Small intestine (tissue), 7 donors: ENCODE results near the gene PTGES. TPM values are rescaled to one million over a fixed set of nuclear protein-coding genes. Genes with fewer than 3 reads are reported as not detected.
"Not testable (repeated sequence)": the region's sequence is repeated elsewhere in the genome, so short reads cannot be mapped to it uniquely, and the experiment has no call there.

Source experiments
- DNase-seq, 2 donors: peaks; one replicate each; pipeline versions ENCODE4 v3.0.0 to v3.0.0-alpha.2; 2013
- FAIRE-seq: peaks from 2 replicates; lab custom pipeline; 2012; peaks lifted over from hg19 to GRCh38; lab: Jason Lieb, UNC
- H3K27ac ChIP-seq, 3 donors: one replicate each; pipeline ENCODE4 v1.5.1; 2013; ENCODE audit warnings: low read length in 2 of 3, mild to moderate bottlenecking in 2 of 3, control low read depth in 1 of 3, inconsistent platforms in 1 of 3, low read depth in 1 of 3, moderate library complexity in 1 of 3
- H3K27me3 ChIP-seq, 3 donors: one replicate each; pipeline ENCODE4 v1.6.1; 2013; ENCODE audit warnings: low read length in 3 of 3, inconsistent platforms in 1 of 3; ENCODE audit not compliant: control insufficient read depth in 3 of 3, insufficient read depth in 3 of 3
- H3K36me3 ChIP-seq, 3 donors: one replicate each; pipeline ENCODE4 v1.6.1; 2013; ENCODE audit warnings: low read length in 3 of 3, inconsistent platforms in 1 of 3, low read depth in 1 of 3, mild to moderate bottlenecking in 1 of 3, moderate library complexity in 1 of 3; ENCODE audit not compliant: control insufficient read depth in 3 of 3, insufficient read depth in 2 of 3
- H3K4me1 ChIP-seq, 3 donors: one replicate each; pipeline ENCODE4 v1.6.1; 2013; ENCODE audit warnings: low read length in 2 of 3, inconsistent platforms in 1 of 3, low read depth in 1 of 3, mild to moderate bottlenecking in 1 of 3, moderate library complexity in 1 of 3; ENCODE audit not compliant: control insufficient read depth in 3 of 3, insufficient read depth in 2 of 3
- H3K4me3 ChIP-seq, 3 donors: one replicate each; pipeline ENCODE4 v1.5.1; 2013; ENCODE audit warnings: low read length in 3 of 3, control low read depth in 1 of 3, inconsistent platforms in 1 of 3, low read depth in 1 of 3, mild to moderate bottlenecking in 1 of 3, moderate library complexity in 1 of 3
- H3K9me3 ChIP-seq, 2 donors: one replicate each; pipeline ENCODE4 v1.6.1; 2013; ENCODE audit warnings: low read depth in 1 of 2, low read length in 1 of 2; ENCODE audit not compliant: control insufficient read depth in 2 of 2, insufficient read depth in 1 of 2
- WGBS, 3 donors: extraction: QIAGEN DNeasy Blood & Tissue Kit; methylation state at CpG; one replicate each; pipeline ENCODE4 v1.1.7; 2013; 5-methylcytosine and 5-hydroxymethylcytosine counted together
- polyA plus RNA-seq, 4 donors: library from polyadenylated mRNA; stranded (reverse) in 3 of 4; unstranded in 1 of 4; fragments of 200-250 nt in 3 of 4; fragments of 120-200 nt in 1 of 4; gene quantifications; one replicate each; pipeline versions ENCODE4 v1.2.1 to v1.2.3, GENCODE V29; 2013
- donor health status: healthy with polysubstance abuse.
- donor health status: control.
- donor health status: control.
- donor health status: Bipolar disorder and iron deficiency.
- donor health status: healthy.

The PTGES gene
- polyA plus RNA-seq, 4 donors = 1.6 to 8.4 (median 6.1) TPM; not detected in 1

DNA sequence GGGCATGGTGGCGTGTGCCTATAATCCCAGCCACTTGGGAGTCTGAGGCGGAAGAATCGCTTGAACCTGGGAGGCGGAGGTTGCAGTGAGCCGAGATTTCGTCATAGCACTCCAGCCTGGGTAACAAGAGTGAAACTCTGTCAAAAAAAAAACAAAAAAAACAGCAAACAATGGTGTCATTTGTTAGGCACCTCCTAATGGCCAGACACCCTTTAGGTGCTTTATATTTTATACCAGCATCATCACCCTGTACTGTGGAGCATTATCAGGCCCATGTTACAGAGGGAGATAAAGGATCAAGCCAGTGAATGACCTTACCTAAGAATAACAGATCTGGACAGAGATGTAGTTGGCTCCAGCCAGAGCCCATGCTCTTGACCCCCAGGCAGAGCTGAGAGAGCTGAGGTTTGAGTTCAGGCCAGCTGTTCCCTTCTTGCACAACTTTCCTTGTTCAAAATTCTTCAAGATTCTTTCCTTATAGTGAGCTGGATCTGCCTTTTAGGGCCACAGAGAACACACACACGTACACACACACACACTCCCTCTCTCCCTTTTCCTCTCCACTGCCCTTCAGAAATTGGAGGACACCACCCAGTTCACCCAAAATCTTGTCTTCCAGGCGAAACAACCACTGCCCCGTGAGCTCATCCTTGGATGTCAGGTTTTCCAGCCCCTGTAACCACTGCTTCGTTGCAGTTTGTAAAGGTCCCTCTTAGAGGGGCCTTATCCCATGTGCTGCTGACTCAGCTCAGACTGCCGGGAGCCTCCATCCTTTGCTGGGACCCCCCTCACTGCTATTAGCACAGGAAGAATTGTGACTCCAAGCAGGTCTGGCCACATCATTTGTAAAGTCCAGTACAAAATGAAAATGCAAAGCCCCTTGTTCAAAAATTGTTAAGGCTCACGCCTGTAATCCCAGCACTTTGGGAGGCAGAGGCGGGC lies 10.4 kb upstream of the PTGES start:
- Histone ChIP-seq H3K4me1 (peaks cover 0 to 15% (median 0%) of the 10 kb centered on the region in 3 donors), H3K27ac (peak overlapping the region in 2 of 3 donors; percentile 59 to 77), H3K4me3 (no peak overlapping the region), H3K9me3 (no peaks in the 10 kb centered on the region), H3K27me3 (no peaks in the 10 kb centered on the region), H3K36me3 (no peaks in the 10 kb centered on the region)
- DNase-seq = no peak
- FAIRE-seq = no peak
- WGBS, 3 donors = 68 to 84% (median 73%) methylated on average over 13 of the region's 13 CpGs

DNA sequence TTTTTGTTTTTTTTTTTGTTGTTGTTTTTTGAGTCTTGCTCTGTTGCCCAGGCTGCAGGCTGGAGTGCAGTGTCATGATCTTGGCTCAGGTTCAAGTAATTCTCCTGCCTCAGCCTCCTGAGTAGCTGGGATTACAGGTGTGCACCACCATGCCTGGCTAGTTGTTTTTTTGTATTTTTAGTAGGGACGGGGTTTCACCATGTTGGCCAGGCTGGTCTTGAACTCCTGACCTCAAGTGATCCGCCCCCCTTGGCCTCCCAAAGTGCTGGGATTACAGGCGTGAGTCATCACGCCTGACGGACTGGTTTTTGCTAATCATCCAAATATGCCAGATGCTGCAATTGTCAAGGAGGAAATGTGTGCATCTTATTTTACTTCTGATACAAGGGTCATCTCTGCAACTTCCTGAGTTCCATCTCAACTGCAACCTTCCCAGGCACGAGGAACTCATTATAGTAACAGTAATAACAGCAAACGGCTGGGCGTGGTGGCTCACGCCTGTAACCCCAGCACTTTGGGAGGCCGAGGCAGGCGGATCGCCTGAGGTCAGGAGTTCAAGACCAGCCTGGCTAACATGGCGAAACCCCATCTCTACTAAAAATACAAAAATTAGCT lies 9.6 kb upstream of the PTGES start:
- not testable (repeated sequence) for FAIRE-seq, H3K36me3 ChIP-seq, H3K9me3 ChIP-seq, H3K4me3 ChIP-seq, H3K27me3 ChIP-seq
- Histone ChIP-seq H3K27ac (peak overlapping the region in 2 of 3 donors; percentile 77 to 88), H3K4me1 (peaks cover 0 to 15% (median 0%) of the 10 kb centered on the region in 3 donors)
- peak; percentile 21 to 60 for DNase-seq
- WGBS, 3 donors = 19 to 34% (median 31%) methylated on average over 12 to 13 of the region's 13 CpGs

DNA sequence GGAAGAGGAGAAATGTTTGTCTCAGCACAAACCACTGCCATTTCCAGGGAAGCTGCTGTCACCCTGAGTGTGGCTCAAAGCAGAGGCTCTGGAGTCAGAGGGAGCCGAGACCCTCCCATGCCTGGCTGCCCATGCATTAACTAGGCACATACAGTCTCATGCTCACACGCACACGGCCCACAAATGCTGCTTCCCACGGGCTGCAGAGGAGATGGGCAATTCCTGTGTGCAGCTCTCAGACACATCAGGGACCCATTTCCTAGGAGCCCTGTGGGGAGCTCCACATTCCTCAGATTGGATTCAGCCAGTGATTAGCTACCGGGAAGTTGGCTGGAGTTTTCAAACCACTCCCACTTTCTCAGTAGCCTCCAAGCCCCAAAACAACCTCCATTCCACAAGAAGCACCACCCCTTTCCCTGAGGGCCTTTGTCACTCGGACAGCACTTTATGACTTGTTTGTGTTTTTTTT lies 9.1 kb upstream of the PTGES start:
- H3K4me3 ChIP-seq = no peak overlapping the region
- H3K9me3 ChIP-seq = no peaks in the 10 kb centered on the region
- no peak for FAIRE-seq
- WGBS, 3 donors = 28 to 39% (median 33%) methylated on average over 6 of the region's 6 CpGs
- no peaks in the 10 kb centered on the region for H3K36me3 ChIP-seq
- H3K4me1 ChIP-seq = peaks cover 0 to 15% (median 0%) of the 10 kb centered on the region in 3 donors
- H3K27ac ChIP-seq = peak overlapping the region in 2 of 3 donors; percentile 77 to 88
- peak; percentile 31 to 34 for DNase-seq
- no peaks in the 10 kb centered on the region for H3K27me3 ChIP-seq

DNA sequence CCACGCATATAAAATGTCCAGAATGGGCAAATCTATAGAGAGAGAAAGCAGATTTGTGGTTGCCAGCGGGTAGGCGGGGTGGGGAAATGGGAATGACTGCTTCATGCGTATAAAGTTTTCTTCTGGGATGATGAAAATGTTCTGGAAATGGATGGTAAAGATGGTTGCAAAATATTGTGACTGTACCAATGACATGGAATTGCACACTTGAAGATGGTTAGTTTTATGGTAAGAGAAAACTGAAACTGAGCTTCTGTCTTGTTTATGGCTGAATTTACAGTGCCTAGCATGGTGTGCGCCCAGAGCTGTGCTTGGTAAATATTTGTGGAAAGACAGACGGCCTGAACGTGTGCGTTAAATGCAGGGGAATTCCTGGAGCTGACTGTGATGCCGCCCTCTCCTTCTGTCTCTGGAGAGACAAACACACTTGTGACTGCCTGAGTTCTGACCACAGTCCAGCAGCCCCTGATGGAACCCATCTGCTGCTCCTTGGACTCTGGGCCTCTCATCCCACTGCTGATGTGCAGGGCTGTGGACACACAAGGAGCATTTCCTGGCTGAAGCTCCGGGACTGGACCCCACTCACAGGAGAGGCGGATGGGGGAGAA lies 8.6 kb upstream of the PTGES start:
- Histone ChIP-seq H3K4me3 (no peak overlapping the region), H3K36me3 (no peaks in the 10 kb centered on the region), H3K27me3 (no peaks in the 10 kb centered on the region), H3K27ac (peak overlapping the region in 2 of 3 donors; percentile 77 to 88), H3K9me3 (no peaks in the 10 kb centered on the region), H3K4me1 (peaks cover 0 to 15% (median 0%) of the 10 kb centered on the region in 3 donors)
- FAIRE-seq = no peak
- WGBS, 3 donors = 43 to 51% (median 45%) methylated on average over 9 to 11 of the region's 11 CpGs
- peak; percentile 13 to 78 for DNase-seq

DNA sequence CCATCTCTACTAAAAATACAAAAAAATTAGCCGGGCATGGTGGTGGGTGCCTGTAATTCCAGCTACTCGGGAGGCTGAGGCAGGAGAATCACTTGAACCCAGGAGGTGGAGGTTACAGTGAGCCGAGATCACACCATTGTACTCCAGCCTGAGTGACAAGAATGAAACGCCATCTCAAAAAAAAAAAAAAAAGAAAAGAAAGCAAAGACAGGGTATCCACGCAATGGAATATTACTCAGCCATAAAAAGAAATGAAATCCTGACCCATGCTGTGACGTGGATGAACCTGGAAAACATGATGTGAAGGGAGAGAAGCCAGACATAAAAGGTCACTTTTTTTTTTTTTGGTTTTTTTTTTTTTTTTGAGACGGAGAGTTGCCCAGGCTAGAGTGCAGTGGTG lies 7.9 kb upstream of the PTGES start:
- H3K9me3 ChIP-seq = not testable (repeated sequence)
- WGBS, 3 donors = 83 to 86% (median 84%) methylated on average over 6 to 7 of the region's 7 CpGs

DNA sequence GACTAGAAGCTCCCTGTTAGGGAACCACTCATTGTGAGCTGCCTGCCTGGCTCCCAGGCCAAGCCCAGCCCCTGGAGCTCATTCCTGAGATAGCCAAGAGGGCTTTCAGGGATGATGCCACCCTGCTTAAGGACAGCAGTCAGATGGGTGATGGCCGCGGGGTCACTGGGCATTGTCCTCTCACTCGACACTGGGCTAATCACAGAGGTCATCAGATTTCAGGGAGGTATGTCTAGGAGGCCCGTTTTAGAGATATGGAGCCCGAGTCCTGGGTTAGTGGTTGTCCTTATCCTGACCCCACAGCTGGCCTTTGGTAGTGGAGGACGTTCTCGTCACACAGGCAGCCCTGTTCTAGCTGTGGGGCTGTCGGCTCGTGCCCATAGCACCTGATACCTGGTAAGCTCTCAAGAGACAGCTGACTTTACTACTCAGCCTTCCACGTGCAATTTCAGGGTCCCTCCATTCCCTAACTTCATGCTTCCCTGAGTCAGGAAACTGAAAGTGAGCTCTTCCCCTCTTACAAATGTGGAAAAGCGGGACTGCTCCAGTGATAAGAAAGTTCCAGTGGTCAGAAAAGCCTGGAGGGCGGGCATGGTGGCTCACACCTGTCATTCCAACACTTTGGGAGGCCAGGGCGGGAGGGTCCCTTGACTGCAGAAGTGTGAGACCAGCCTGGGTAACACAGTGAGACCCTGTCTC lies 7.1 kb upstream of the PTGES start:
- Histone ChIP-seq H3K4me1 (peaks cover 0 to 15% (median 0%) of the 10 kb centered on the region in 3 donors), H3K9me3 (no peaks in the 10 kb centered on the region), H3K36me3 (no peaks in the 10 kb centered on the region), H3K4me3 (no peak overlapping the region), H3K27ac (no peak overlapping the region), H3K27me3 (peaks cover 0 to 3% (median 0%) of the 10 kb centered on the region in 3 donors)
- DNase-seq = no peak
- WGBS, 3 donors = 67 to 80% (median 72%) methylated on average over 13 of the region's 13 CpGs
- FAIRE-seq = no peak

More for the DNA sequence above, 7.9 kb upstream of the PTGES start:
- DNase-seq, H3K4me3 ChIP-seq, H3K36me3 ChIP-seq, H3K27me3 ChIP-seq, FAIRE-seq: not testable (repeated sequence)
- Histone ChIP-seq H3K4me1 (peaks cover 0 to 15% (median 0%) of the 10 kb centered on the region in 3 donors), H3K27ac (peak overlapping the region in 2 of 3 donors; percentile 77 to 80)

DNA sequence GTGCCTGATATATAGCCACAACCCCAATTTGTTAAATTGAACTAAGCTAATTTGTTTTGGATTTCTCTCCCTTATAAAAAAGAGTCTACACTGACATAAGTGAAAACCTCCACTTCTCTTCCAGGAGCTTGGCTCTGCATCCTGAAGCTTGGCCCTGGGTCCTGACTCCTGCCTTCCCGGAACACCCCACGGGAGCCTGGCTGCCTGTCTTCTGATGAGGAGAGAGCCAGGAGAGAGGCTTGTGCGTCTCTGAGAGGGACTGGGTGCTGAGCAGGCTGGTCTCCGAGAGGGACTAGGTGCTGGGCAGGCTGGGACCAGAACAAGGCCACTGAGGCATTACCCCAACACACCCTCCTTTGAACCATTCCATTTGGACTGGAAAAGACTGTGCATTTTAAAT lies 6.5 kb upstream of the PTGES start:
- WGBS, 3 donors = 79 to 93% (median 86%) methylated on average over 4 of the region's 4 CpGs
- no peak overlapping the region for H3K4me3 ChIP-seq
- H3K27ac ChIP-seq = no peak overlapping the region
- peaks cover 0 to 3% (median 0%) of the 10 kb centered on the region in 3 donors for H3K27me3 ChIP-seq
- FAIRE-seq = no peak
- DNase-seq = no peak
- no peaks in the 10 kb centered on the region for H3K36me3 ChIP-seq
- H3K4me1 ChIP-seq = peaks cover 0 to 15% (median 0%) of the 10 kb centered on the region in 3 donors
- H3K9me3 ChIP-seq = no peaks in the 10 kb centered on the region
